Natural killer cell (primary cell): ENCODE measurements around the gene SNHG17. TPM values are rescaled to one million over a fixed set of nuclear protein-coding genes. Genes with fewer than 3 reads are reported as not detected.
"Not testable (repeated sequence)": the region's sequence is repeated elsewhere in the genome, so short reads cannot be mapped to it uniquely, and the experiment has no call there.

ENCODE experiments used
- ATAC-seq, 3 donors: fragments of 150-1000 bp in 2 of 3; fragments of 200-7000 bp in 1 of 3; cut with Tn5 transposase; 1 replicate in 1 of 3; 2 replicates in 2 of 3; pipeline ENCODE4 v1.10.0; 2021; ENCODE audit warnings: mild to moderate bottlenecking in 2 of 3, moderate library complexity in 2 of 3
- DNase-seq, 2 donors: peaks; one replicate each; pipeline versions ENCODE4 v3.0.0 to v3.0.0-alpha.2; 2013 to 2021; ENCODE audit warnings: mixed read lengths in 1 of 2
- H3K27ac ChIP-seq: one replicate; pipeline ENCODE4 v1.5.1; 2013; ENCODE audit warnings: mild to moderate bottlenecking, low read length
- H3K27me3 ChIP-seq: one replicate; pipeline ENCODE4 v1.6.1; 2013; ENCODE audit warnings: low read length; ENCODE audit not compliant: control insufficient read depth, insufficient read depth
- H3K36me3 ChIP-seq: one replicate; pipeline ENCODE4 v1.6.1; 2013; ENCODE audit warnings: low read length; ENCODE audit not compliant: control insufficient read depth, insufficient read depth
- H3K4me1 ChIP-seq: one replicate; pipeline ENCODE4 v1.6.1; 2013; ENCODE audit warnings: low read length; ENCODE audit not compliant: control insufficient read depth, insufficient read depth
- H3K4me3 ChIP-seq: one replicate; pipeline ENCODE4 v1.5.1; 2013; ENCODE audit warnings: low read length
- H3K9me3 ChIP-seq: one replicate; pipeline ENCODE4 v1.6.1; 2013; ENCODE audit warnings: low read length; ENCODE audit not compliant: control insufficient read depth, insufficient read depth
- H3K27ac Mint-ChIP-seq, 2 donors: one replicate each; pipeline ENCODE4 v1.8.0; 2022; ENCODE audit warnings: mild to moderate bottlenecking in 2 of 2, mixed read lengths in 2 of 2, moderate library complexity in 1 of 2
- H3K27me3 Mint-ChIP-seq, 2 donors: one replicate each; pipeline ENCODE4 v1.8.0; 2022; ENCODE audit warnings: low read depth in 2 of 2, mixed read lengths in 2 of 2
- H3K36me3 Mint-ChIP-seq: one replicate; pipeline ENCODE4 v1.8.0; 2022; ENCODE audit warnings: mixed read lengths
- H3K4me1 Mint-ChIP-seq, 2 donors: one replicate each; pipeline ENCODE4 v1.8.0; 2022; ENCODE audit warnings: mixed read lengths in 2 of 2
- H3K4me3 Mint-ChIP-seq: one replicate; pipeline ENCODE4 v1.8.0; 2022; ENCODE audit warnings: mild to moderate bottlenecking, moderate library complexity, mixed read lengths
- H3K9me3 Mint-ChIP-seq, 2 donors: one replicate each; pipeline ENCODE4 v1.8.0; 2022; ENCODE audit warnings: mixed read lengths in 2 of 2
- WGBS: methylation state at CpG from one replicate; pipeline ENCODE4 v1.1.7; 2013; ENCODE audit warnings: missing lambda C conversion rate; ENCODE audit not compliant: insufficient coverage; 5-methylcytosine and 5-hydroxymethylcytosine counted together
- intact Hi-C: fragments of 100-400 bp; cut with micrococcal nuclease; formaldehyde crosslinking; loops from one replicate; pipeline ENCODE4 v1.14.2; 2022
- total RNA-seq, 4 donors: library from RNA; stranded (reverse); fragments of 120-200 nt in 1 of 4; gene quantifications; one replicate each; pipeline versions ENCODE4 v1.2.3 to v1.2.4, GENCODE V29; 2013 to 2022
- TF ChIP-seq, protein P1 (sequence below): fragments of 200-600 bp; IDR thresholded peaks from one replicate; pipeline ENCODE4 v1.8.0; 2022; ENCODE audit warnings: antibody characterized with exemption

SNHG17 gene
- total RNA-seq, 3 donors from 2014 or later (not counting 1 experiment from before 2014, with no cell fraction given) = 53.5 to 64.0 (median 53.8) TPM

DNA sequence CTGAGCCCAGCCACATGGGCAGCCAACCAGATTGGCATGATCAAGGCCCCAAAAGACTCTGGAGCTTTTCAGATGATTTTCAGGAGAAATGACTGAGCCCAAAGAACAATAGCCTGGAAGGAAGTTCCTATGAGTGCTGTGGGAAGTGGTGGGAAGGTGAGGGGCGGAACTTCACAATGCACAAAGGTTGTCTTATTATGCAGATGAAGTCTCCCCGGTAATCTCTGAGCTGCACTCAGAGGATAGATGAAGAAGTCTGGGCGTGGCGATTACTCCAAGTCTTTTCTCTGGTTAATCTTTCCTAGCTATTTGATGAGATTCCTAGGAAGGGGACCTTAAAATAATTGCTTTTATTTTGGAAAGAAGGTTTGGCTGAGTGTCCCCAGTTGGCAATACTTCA is 52.0 kb downstream of the SNHG17 start:
- H3K27ac ChIP-seq = no peak overlapping the region
- H3K36me3 ChIP-seq = no peaks in the 10 kb centered on the region
- no peaks in the 10 kb centered on the region for H3K9me3 Mint-ChIP-seq
- TF ChIP-seq, protein P1, sequence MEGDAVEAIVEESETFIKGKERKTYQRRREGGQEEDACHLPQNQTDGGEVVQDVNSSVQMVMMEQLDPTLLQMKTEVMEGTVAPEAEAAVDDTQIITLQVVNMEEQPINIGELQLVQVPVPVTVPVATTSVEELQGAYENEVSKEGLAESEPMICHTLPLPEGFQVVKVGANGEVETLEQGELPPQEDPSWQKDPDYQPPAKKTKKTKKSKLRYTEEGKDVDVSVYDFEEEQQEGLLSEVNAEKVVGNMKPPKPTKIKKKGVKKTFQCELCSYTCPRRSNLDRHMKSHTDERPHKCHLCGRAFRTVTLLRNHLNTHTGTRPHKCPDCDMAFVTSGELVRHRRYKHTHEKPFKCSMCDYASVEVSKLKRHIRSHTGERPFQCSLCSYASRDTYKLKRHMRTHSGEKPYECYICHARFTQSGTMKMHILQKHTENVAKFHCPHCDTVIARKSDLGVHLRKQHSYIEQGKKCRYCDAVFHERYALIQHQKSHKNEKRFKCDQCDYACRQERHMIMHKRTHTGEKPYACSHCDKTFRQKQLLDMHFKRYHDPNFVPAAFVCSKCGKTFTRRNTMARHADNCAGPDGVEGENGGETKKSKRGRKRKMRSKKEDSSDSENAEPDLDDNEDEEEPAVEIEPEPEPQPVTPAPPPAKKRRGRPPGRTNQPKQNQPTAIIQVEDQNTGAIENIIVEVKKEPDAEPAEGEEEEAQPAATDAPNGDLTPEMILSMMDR = no peak
- no peak overlapping the region for H3K4me3 Mint-ChIP-seq
- H3K27ac Mint-ChIP-seq = no peak overlapping the region
- 90% methylated on average over 4 of the region's 4 CpGs for WGBS
- H3K27me3 ChIP-seq = no peaks in the 10 kb centered on the region
- intact Hi-C loops = no loop called here
- H3K4me3 ChIP-seq = no peak overlapping the region
- no peaks in the 10 kb centered on the region for H3K4me1 ChIP-seq
- no peak for ATAC-seq
- no peaks in the 10 kb centered on the region for H3K4me1 Mint-ChIP-seq
- H3K9me3 ChIP-seq = no peaks in the 10 kb centered on the region
- H3K27me3 Mint-ChIP-seq = peaks cover 4 to 8% of the 10 kb centered on the region in 2 donors
- DNase-seq = no peak
- no peaks in the 10 kb centered on the region for H3K36me3 Mint-ChIP-seq

DNA sequence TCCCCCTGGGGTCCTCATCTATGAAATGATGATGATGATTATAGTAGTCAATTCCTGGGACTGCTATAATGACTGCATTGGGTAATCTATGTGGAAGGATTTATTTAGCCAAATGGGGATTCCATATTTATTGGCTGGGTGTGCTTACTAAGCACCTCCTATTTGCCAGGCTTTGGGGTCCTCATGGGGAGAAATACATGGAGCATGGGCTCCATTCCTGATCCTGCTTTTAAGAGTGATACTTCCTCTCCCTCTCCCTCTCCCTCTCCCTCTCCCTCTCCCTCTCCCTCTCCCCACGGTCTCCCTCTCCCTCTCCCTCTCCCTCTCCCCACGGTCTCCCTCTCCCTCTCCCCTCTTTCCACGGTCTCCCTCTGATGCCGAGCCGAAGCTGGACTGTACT is 57.3 kb downstream of the SNHG17 start:
- H3K27ac Mint-ChIP-seq, ATAC-seq, H3K36me3 ChIP-seq, H3K27me3 ChIP-seq, H3K4me3 ChIP-seq, intact Hi-C loops, H3K36me3 Mint-ChIP-seq, DNase-seq, H3K9me3 ChIP-seq, H3K27me3 Mint-ChIP-seq, H3K4me1 ChIP-seq, H3K27ac ChIP-seq, H3K4me3 Mint-ChIP-seq, H3K9me3 Mint-ChIP-seq, H3K4me1 Mint-ChIP-seq: not testable (repeated sequence)
- no CpG with 5 or more reads among the region's 5 CpGs for WGBS

DNA sequence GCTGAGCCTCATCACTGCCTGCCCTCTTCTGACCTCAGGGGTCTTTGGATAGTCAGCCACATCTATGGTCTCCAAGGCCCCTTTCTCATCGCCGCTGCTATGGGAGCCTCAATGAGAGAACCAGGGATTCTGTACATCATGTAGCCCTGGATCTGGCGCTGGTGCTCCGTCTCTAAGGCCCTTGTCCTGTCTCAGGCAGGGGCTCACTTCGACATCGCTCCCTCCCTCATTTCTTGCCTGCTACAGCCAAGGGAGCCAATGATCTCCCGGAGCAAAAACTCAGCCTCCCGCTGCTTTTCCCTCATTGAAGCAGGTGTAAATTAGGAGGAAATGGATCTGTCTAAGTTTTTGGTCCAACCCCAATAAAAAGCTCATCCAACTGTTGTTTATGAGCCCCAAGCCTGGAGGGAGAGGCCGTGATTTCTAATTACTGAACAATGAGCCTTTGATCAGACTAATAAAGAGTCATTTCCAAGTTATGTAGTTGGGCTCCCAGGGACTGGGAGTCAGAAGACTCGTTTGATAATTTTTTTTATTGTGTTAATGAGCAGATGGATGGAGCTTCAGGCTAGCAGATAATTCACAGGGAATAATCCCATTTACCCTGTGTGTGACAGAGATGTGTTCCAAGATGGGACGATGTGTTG is 58.0 kb downstream of the SNHG17 start:
- no peak for ATAC-seq
- Histone ChIP-seq H3K27me3 (no peaks in the 10 kb centered on the region), H3K9me3 (no peaks in the 10 kb centered on the region), H3K27ac (no peak overlapping the region), H3K4me3 (no peak overlapping the region), H3K4me1 (no peaks in the 10 kb centered on the region), H3K36me3 (no peaks in the 10 kb centered on the region)
- 85% methylated on average over 11 of the region's 11 CpGs for WGBS
- peaks cover 0 to 4% of the 10 kb centered on the region in 2 donors for H3K27me3 Mint-ChIP-seq
- DNase-seq = no peak
- no peaks in the 10 kb centered on the region for H3K4me1 Mint-ChIP-seq
- intact Hi-C loops = no loop called here
- TF ChIP-seq, protein P1 = no peak
- H3K36me3 Mint-ChIP-seq = no peaks in the 10 kb centered on the region
- H3K9me3 Mint-ChIP-seq = no peaks in the 10 kb centered on the region
- no peak overlapping the region for H3K27ac Mint-ChIP-seq
- no peak overlapping the region for H3K4me3 Mint-ChIP-seq

DNA sequence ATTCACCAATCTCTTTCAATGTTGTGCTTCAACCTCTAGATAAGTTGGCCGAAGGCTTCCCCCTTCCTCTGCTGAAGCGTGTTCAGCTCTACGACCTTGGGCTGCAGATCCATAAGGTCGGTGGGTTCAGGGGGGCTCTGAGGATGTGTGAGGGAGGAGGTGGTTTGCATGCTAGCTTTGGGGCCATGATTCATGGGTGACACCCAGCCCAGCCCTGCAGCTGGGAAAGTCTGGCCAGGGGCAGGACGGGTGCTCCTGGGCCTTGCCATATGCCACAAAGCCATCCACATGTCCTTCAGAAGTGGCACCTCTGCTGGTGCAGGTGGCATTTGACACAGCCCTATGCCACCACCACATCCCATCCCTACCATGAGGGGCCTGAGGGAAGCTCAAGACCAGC is 61.2 kb downstream of the SNHG17 start:
- no peak overlapping the region for H3K4me3 ChIP-seq
- Mint-ChIP-seq H3K4me3 (no peak overlapping the region), H3K27me3 (peaks cover 12 to 18% of the 10 kb centered on the region in 2 donors), H3K27ac (no peak overlapping the region), H3K4me1 (peaks cover 0 to 9% of the 10 kb centered on the region in 2 donors), H3K36me3 (no peaks in the 10 kb centered on the region), H3K9me3 (no peaks in the 10 kb centered on the region)
- intact Hi-C loops = no loop called here
- H3K9me3 ChIP-seq = no peaks in the 10 kb centered on the region
- TF ChIP-seq, protein P1 = no peak
- H3K4me1 ChIP-seq = no peaks in the 10 kb centered on the region
- H3K27me3 ChIP-seq = no peaks in the 10 kb centered on the region
- DNase-seq = no peak
- ATAC-seq = no peak
- no peaks in the 10 kb centered on the region for H3K36me3 ChIP-seq
- 88% methylated on average over 5 of the region's 5 CpGs for WGBS
- H3K27ac ChIP-seq = no peak overlapping the region
